NCI-H345 treated with DMSO at 0.1 percent for 48 hours (cell line): ENCODE data around the gene ATL3.
"Not testable (repeated sequence)": the region's sequence is repeated elsewhere in the genome, so short reads cannot be mapped to it uniquely, and the experiment has no call there.

ENCODE experiments used
- DNase-seq: peaks from one replicate; lab custom pipeline; 2025; ENCODE audit not compliant: unreplicated experiment; lab: John Stamatoyannopoulos, UW

ATL3 gene

GRCh38 chr11:63621071-63621470, 50.1 kb downstream of the ATL3 start:
- DNase-seq = no peak

- no peak for DNase-seq
Measured at GRCh38 chr11:63619967-63620366, 51.2 kb downstream of the ATL3 start.

GRCh38 chr11:63617686-63618085, 53.5 kb downstream of the ATL3 start:
- DNase-seq = not testable (repeated sequence)

GRCh38 chr11:63616953-63617352, 54.2 kb downstream of the ATL3 start:
- DNase-seq = no peak

GRCh38 chr11:63614136-63614671, 57.0 kb downstream of the ATL3 start, which contains the start of gene PLAAT3:
PLAAT3 (minus strand) TSS chr11:63614433; CDS start chr11:63614014, 419 bp downstream.
- DNase-seq = no peak

- no peak for DNase-seq
Measured at GRCh38 chr11:63613517-63614135, 57.5 kb downstream of the ATL3 start.

- no peak for DNase-seq
Measured at GRCh38 chr11:63612181-63612580, 59.0 kb downstream of the ATL3 start.

- DNase-seq = no peak
Measured at GRCh38 chr11:63611395-63611747, 59.8 kb downstream of the ATL3 start.

GRCh38 chr11:63610604-63611394, 60.4 kb downstream of the ATL3 start:
- peak; percentile 54 for DNase-seq

GRCh38 chr11:63609971-63610580, 61.1 kb downstream of the ATL3 start:
- no peak for DNase-seq

- no peak for DNase-seq
Measured at GRCh38 chr11:63609536-63609935, 61.6 kb downstream of the ATL3 start.

GRCh38 chr11:63608353-63609345, 62.5 kb downstream of the ATL3 start:
- no peak for DNase-seq

- DNase-seq = no peak
Measured at GRCh38 chr11:63603180-63603518, 68.0 kb downstream of the ATL3 start.

- DNase-seq = not testable (repeated sequence)
Measured at GRCh38 chr11:63602290-63603179, 68.6 kb downstream of the ATL3 start.

GRCh38 chr11:63599211-63600122, 71.7 kb downstream of the ATL3 start:
- no peak for DNase-seq

GRCh38 chr11:63598556-63598955, 72.6 kb downstream of the ATL3 start:
- DNase-seq = no peak

- DNase-seq = no peak
Measured at GRCh38 chr11:63595296-63595695, 75.9 kb downstream of the ATL3 start.

- DNase-seq = no peak
Measured at GRCh38 chr11:63592975-63593395, 78.2 kb downstream of the ATL3 start.
